Caco-2 (cell line): ENCODE measurements around the gene ECHDC1. TPM values are rescaled to one million over a fixed set of nuclear protein-coding genes. Genes with fewer than 3 reads are reported as not detected.

ENCODE experiments used
- BruUV-seq: library from RNA; stranded (reverse); fragments of 400-500 nt; replicated peaks from 2 replicates; lab custom pipeline; 2021; lab: Mats Ljungman, UMichigan
- CTCF ChIA-PET: fragments of 300-600 bp; sonication (Branson Sonifier 250); formaldehyde crosslinking; loops from one replicate; lab custom pipeline; 2022; ENCODE audit warnings: antibody characterized with exemption; lab: Charles Lee
- POLR2A ChIA-PET: fragments of 300-600 bp; sonication (Branson Sonifier 250); formaldehyde crosslinking; loops from one replicate; lab custom pipeline; 2022; ENCODE audit warnings: antibody characterized with exemption; lab: Charles Lee
- DNase-seq, 2 experiments: peaks; one replicate each; pipeline versions ENCODE4 v3.0.0 to v3.0.0-alpha.2; 2020 to 2022
- H3K27me3 ChIP-seq: replicated peaks from 2 replicates; pipeline ENCODE4 v1.6.0; 2011; ENCODE audit warnings: low read length; ENCODE audit not compliant: control insufficient read depth, insufficient read depth
- H3K36me3 ChIP-seq: 2 replicates; pipeline ENCODE4 v1.5.1; 2011; ENCODE audit warnings: low read length; ENCODE audit not compliant: control insufficient read depth, insufficient read depth
- H3K4me1 ChIP-seq: fragments of 250-450 bp; sonication (Bioruptor Pico); 2 replicates; pipeline ENCODE4 v1.5.1; 2020; ENCODE audit warnings: mild to moderate bottlenecking
- H3K4me3 ChIP-seq: 2 replicates; pipeline ENCODE4 v1.5.1; 2011; ENCODE audit warnings: low read depth, mild to moderate bottlenecking, control low read depth, low read length
- H3K9me3 ChIP-seq: fragments of 250-450 bp; sonication (Bioruptor Pico); 2 replicates; pipeline ENCODE4 v1.5.1; 2020; ENCODE audit warnings: mild to moderate bottlenecking, moderate library complexity
- H3K27ac Mint-ChIP-seq: one replicate; pipeline ENCODE4 v1.8.0; 2022; ENCODE audit warnings: mixed read lengths; ENCODE audit not compliant: unreplicated experiment
- H3K27me3 Mint-ChIP-seq: one replicate; pipeline ENCODE4 v1.8.0; 2022; ENCODE audit warnings: mixed read lengths; ENCODE audit not compliant: insufficient read depth, unreplicated experiment
- H3K36me3 Mint-ChIP-seq: one replicate; pipeline ENCODE4 v1.8.0; 2022; ENCODE audit warnings: mild to moderate bottlenecking, mixed read lengths; ENCODE audit not compliant: insufficient read depth, unreplicated experiment
- H3K4me1 Mint-ChIP-seq: one replicate; pipeline ENCODE4 v1.8.0; 2022; ENCODE audit warnings: low read depth, mixed read lengths; ENCODE audit not compliant: unreplicated experiment
- H3K4me3 Mint-ChIP-seq: one replicate; pipeline ENCODE4 v1.8.0; 2022; ENCODE audit warnings: mild to moderate bottlenecking, moderate library complexity, mixed read lengths; ENCODE audit not compliant: unreplicated experiment
- H3K9me3 Mint-ChIP-seq: one replicate; pipeline ENCODE4 v1.8.0; 2022; ENCODE audit warnings: mixed read lengths; ENCODE audit not compliant: unreplicated experiment
- CTCF ChIP-seq, 2 experiments: fragments of 200-600 bp in 1 of 2; IDR thresholded peaks; 1 replicate in 1 of 2; 2 replicates in 1 of 2; pipeline versions ENCODE4 v1.5.1 to v1.8.0; 2011 to 2022; ENCODE audit warnings: antibody characterized with exemption in 1 of 2, control low read depth in 1 of 2, inconsistent platforms in 1 of 2, low read depth in 1 of 2, low read length in 1 of 2, mild to moderate bottlenecking in 1 of 2, moderate library complexity in 1 of 2; ENCODE audit not compliant: insufficient read depth in 1 of 2, severe bottlenecking in 1 of 2, unreplicated experiment in 1 of 2
- intact Hi-C: fragments of 100-400 bp; cut with micrococcal nuclease; formaldehyde crosslinking; loops from one replicate; pipeline ENCODE4 v1.10.0; 2022; ENCODE audit not compliant: unreplicated experiment
- total RNA-seq: library from RNA; stranded (reverse); gene quantifications from 2 replicates; pipeline ENCODE4 v1.2.3, GENCODE V29; 2022

The ECHDC1 gene
- total RNA-seq, 1 experiment from 2014 or later: 77.5 TPM

- no peak for TF ChIP-seq CTCF (IDR thresholded peaks at IDR 0.05; ENCODE audit: insufficient read depth in 1 of 2, low read depth in 1 of 2, low read length in 1 of 2, severe bottlenecking in 1 of 2, unreplicated experiment in 1 of 2)
- CTCF ChIA-PET: no interaction called here
- H3K4me1 Mint-ChIP-seq: peaks cover 5% of the 10 kb centered on the region
- H3K9me3 Mint-ChIP-seq: peaks cover 10% of the 10 kb centered on the region
- Histone ChIP-seq H3K9me3 (0 out of 2 replicates have a peak, but pooled peaks cover 5% of the 10 kb centered on the region), H3K36me3 (no peaks in the 10 kb centered on the region), H3K27me3 (no peaks in the 10 kb centered on the region), H3K4me3 (no peak overlapping the region), H3K4me1 (no peaks in the 10 kb centered on the region)
- intact Hi-C loops: no loop called here
- no peak for DNase-seq
- H3K36me3 Mint-ChIP-seq: peaks cover 10% of the 10 kb centered on the region
- no peak overlapping the region for H3K27ac Mint-ChIP-seq
- no peaks in the 10 kb centered on the region for H3K27me3 Mint-ChIP-seq
- POLR2A ChIA-PET: no interaction called here
- H3K4me3 Mint-ChIP-seq: no peak overlapping the region
- no TSS peak for BruUV-seq
Measured at GRCh38 chr6:127365874-127366273, 22.5 kb upstream of the ECHDC1 start.

GRCh38 chr6:127352524-127352923, 9.1 kb upstream of the ECHDC1 start:
- POLR2A ChIA-PET: no interaction called here
- Mint-ChIP-seq H3K4me3 (no peak overlapping the region), H3K27ac (no peak overlapping the region), H3K9me3 (no peaks in the 10 kb centered on the region), H3K27me3 (no peaks in the 10 kb centered on the region), H3K36me3 (no peaks in the 10 kb centered on the region), H3K4me1 (no peaks in the 10 kb centered on the region)
- no TSS peak for BruUV-seq
- H3K9me3 ChIP-seq: no peaks in the 10 kb centered on the region
- DNase-seq: no peak
- no peak for TF ChIP-seq CTCF (IDR thresholded peaks at IDR 0.05; ENCODE audit: insufficient read depth in 1 of 2, low read depth in 1 of 2, low read length in 1 of 2, severe bottlenecking in 1 of 2, unreplicated experiment in 1 of 2)
- intact Hi-C loops: no loop called here
- no peak overlapping the region for H3K4me3 ChIP-seq
- H3K4me1 ChIP-seq: no peaks in the 10 kb centered on the region
- H3K36me3 ChIP-seq: no peaks in the 10 kb centered on the region
- CTCF ChIA-PET: no interaction called here
- no peaks in the 10 kb centered on the region for H3K27me3 ChIP-seq

GRCh38 chr6:127349980-127350379, 6.6 kb upstream of the ECHDC1 start:
- Histone ChIP-seq H3K4me1 (peaks cover 7% of the 10 kb centered on the region), H3K36me3 (no peaks in the 10 kb centered on the region; the same call in 1 of the 2 replicates), H3K9me3 (no peaks in the 10 kb centered on the region), H3K4me3 (no peak overlapping the region), H3K27me3 (no peaks in the 10 kb centered on the region)
- no peak for DNase-seq
- no peaks in the 10 kb centered on the region for H3K36me3 Mint-ChIP-seq
- H3K4me3 Mint-ChIP-seq: no peak overlapping the region
- no peak for TF ChIP-seq CTCF (IDR thresholded peaks at IDR 0.05; ENCODE audit: insufficient read depth in 1 of 2, low read depth in 1 of 2, low read length in 1 of 2, severe bottlenecking in 1 of 2, unreplicated experiment in 1 of 2)
- H3K9me3 Mint-ChIP-seq: no peaks in the 10 kb centered on the region
- no TSS peak for BruUV-seq
- H3K4me1 Mint-ChIP-seq: no peaks in the 10 kb centered on the region
- H3K27me3 Mint-ChIP-seq: no peaks in the 10 kb centered on the region
- H3K27ac Mint-ChIP-seq: no peak overlapping the region
- intact Hi-C loops: no loop called here
- ChIA-PET POLR2A (no interaction called here), CTCF (interaction anchor here (0.6 kb wide), 1 partner anchor 84 kb away, joined by 3 read pairs; no protein-coding TSS in a partner anchor)
